ENCODE results near the gene PDK3. TPM values are rescaled to one million over a fixed set of nuclear protein-coding genes. Genes with fewer than 3 reads are reported as not detected.

The PDK3 gene
- total RNA-seq, 2 experiments from 2014 or later: 22.6 to 35.1 TPM

- H3K79me2 ChIP-seq (ENCODE audit: insufficient read depth, low read depth, low read length): no peaks in the 10 kb centered on the region
- no peak overlapping the region for H3K4me3 ChIP-seq (ENCODE audit: low read depth, low read length, poor library complexity, severe bottlenecking)
- H3K4me2 ChIP-seq (ENCODE audit: low read length): no peak overlapping the region
- no peaks in the 10 kb centered on the region for H3K36me3 ChIP-seq (ENCODE audit: insufficient read depth, low read length)
- CTCF ChIA-PET (ENCODE audit: unreplicated experiment): no interaction called here
- no peaks in the 10 kb centered on the region for H3K4me1 ChIP-seq (ENCODE audit: insufficient read depth, low read length, poor library complexity, severe bottlenecking)
- DNase-seq (ENCODE audit: low spot score): no peak
- no peak overlapping the region for H3K27ac ChIP-seq (ENCODE audit: low read depth, low read length, poor library complexity, severe bottlenecking)
- POLR2A ChIA-PET: no interaction called here
- TF ChIP-seq EZH2phosphoT487 (IDR thresholded peaks at IDR 0.05; ENCODE audit: borderline replicate concordance, low read depth, low read length): no peak
- TF ChIP-seq, protein P1, sequence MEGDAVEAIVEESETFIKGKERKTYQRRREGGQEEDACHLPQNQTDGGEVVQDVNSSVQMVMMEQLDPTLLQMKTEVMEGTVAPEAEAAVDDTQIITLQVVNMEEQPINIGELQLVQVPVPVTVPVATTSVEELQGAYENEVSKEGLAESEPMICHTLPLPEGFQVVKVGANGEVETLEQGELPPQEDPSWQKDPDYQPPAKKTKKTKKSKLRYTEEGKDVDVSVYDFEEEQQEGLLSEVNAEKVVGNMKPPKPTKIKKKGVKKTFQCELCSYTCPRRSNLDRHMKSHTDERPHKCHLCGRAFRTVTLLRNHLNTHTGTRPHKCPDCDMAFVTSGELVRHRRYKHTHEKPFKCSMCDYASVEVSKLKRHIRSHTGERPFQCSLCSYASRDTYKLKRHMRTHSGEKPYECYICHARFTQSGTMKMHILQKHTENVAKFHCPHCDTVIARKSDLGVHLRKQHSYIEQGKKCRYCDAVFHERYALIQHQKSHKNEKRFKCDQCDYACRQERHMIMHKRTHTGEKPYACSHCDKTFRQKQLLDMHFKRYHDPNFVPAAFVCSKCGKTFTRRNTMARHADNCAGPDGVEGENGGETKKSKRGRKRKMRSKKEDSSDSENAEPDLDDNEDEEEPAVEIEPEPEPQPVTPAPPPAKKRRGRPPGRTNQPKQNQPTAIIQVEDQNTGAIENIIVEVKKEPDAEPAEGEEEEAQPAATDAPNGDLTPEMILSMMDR (conservative IDR thresholded peaks at IDR 0.05; ENCODE audit: low read length): no peak
- no peaks in the 10 kb centered on the region for H3K9me2 ChIP-seq (ENCODE audit: insufficient read depth, low read length)
- BruUV-seq (replicated peaks): no TSS peak
- H4K20me1 ChIP-seq (ENCODE audit: insufficient read depth, low read length): no peaks in the 10 kb centered on the region
- intact Hi-C loops (cut with micrococcal nuclease; ENCODE audit: unreplicated experiment): loop anchor here (5.0 kb wide), 1 partner anchor 166 kb away; no protein-coding TSS in a partner anchor
- no peak overlapping the region for H2AFZ ChIP-seq (ENCODE audit: low read length)
- no peaks in the 10 kb centered on the region for H3K9me3 ChIP-seq (ENCODE audit: low read length)
Observed at GRCh38 chrX:24563291-24564010, 98.4 kb downstream of the PDK3 start.

- no peak overlapping the region for H3K4me3 ChIP-seq (ENCODE audit: low read depth, low read length, poor library complexity, severe bottlenecking)
- H3K36me3 ChIP-seq (ENCODE audit: insufficient read depth, low read length): no peaks in the 10 kb centered on the region
- ChIA-PET CTCF (ENCODE audit: unreplicated experiment) (no interaction called here), POLR2A (interaction anchor here (0.7 kb wide), 1 partner anchor 162 kb away, joined by 3 read pairs; no protein-coding TSS in a partner anchor)
- no peaks in the 10 kb centered on the region for H3K9me2 ChIP-seq (ENCODE audit: insufficient read depth, low read length)
- no peak for TF ChIP-seq EZH2phosphoT487 (IDR thresholded peaks at IDR 0.05; ENCODE audit: borderline replicate concordance, low read depth, low read length)
- TF ChIP-seq, protein P1 (conservative IDR thresholded peaks at IDR 0.05; ENCODE audit: low read length): no peak
- no peaks in the 10 kb centered on the region for H3K9me3 ChIP-seq (ENCODE audit: low read length)
- no peak overlapping the region for H3K4me2 ChIP-seq (ENCODE audit: low read length)
- DNase-seq (ENCODE audit: low spot score): no peak
- H2AFZ ChIP-seq (ENCODE audit: low read length): no peak overlapping the region
- intact Hi-C loops (cut with micrococcal nuclease; ENCODE audit: unreplicated experiment): no loop called here
- H3K79me2 ChIP-seq (ENCODE audit: insufficient read depth, low read depth, low read length): no peaks in the 10 kb centered on the region
- H3K4me1 ChIP-seq (ENCODE audit: insufficient read depth, low read length, poor library complexity, severe bottlenecking): no peaks in the 10 kb centered on the region
- H4K20me1 ChIP-seq (ENCODE audit: insufficient read depth, low read length): no peaks in the 10 kb centered on the region
- no peak overlapping the region for H3K27ac ChIP-seq (ENCODE audit: low read depth, low read length, poor library complexity, severe bottlenecking)
- BruUV-seq (replicated peaks): no TSS peak
Observed at GRCh38 chrX:24566240-24566639, 101.2 kb downstream of the PDK3 start.

- TF ChIP-seq, protein P1 (conservative IDR thresholded peaks at IDR 0.05; ENCODE audit: low read length): no peak
- TF ChIP-seq EZH2phosphoT487 (IDR thresholded peaks at IDR 0.05; ENCODE audit: borderline replicate concordance, low read depth, low read length): no peak
- BruUV-seq (replicated peaks): no TSS peak
- Histone ChIP-seq H3K9me3 (ENCODE audit: low read length) (no peaks in the 10 kb centered on the region), H2AFZ (ENCODE audit: low read length) (no peak overlapping the region), H4K20me1 (ENCODE audit: insufficient read depth, low read length) (no peaks in the 10 kb centered on the region), H3K4me2 (ENCODE audit: low read length) (no peak overlapping the region), H3K9me2 (ENCODE audit: insufficient read depth, low read length) (no peaks in the 10 kb centered on the region), H3K4me3 (ENCODE audit: low read depth, low read length, poor library complexity, severe bottlenecking) (no peak overlapping the region), H3K4me1 (ENCODE audit: insufficient read depth, low read length, poor library complexity, severe bottlenecking) (no peaks in the 10 kb centered on the region), H3K27ac (ENCODE audit: low read depth, low read length, poor library complexity, severe bottlenecking) (no peak overlapping the region), H3K36me3 (ENCODE audit: insufficient read depth, low read length) (no peaks in the 10 kb centered on the region), H3K79me2 (ENCODE audit: insufficient read depth, low read depth, low read length) (no peaks in the 10 kb centered on the region)
- POLR2A ChIA-PET: no interaction called here
- CTCF ChIA-PET (ENCODE audit: unreplicated experiment): no interaction called here
- intact Hi-C loops (cut with micrococcal nuclease; ENCODE audit: unreplicated experiment): no loop called here
- DNase-seq (ENCODE audit: low spot score): no peak
Observed at GRCh38 chrX:24567169-24567568, 102.1 kb downstream of the PDK3 start.
